ENCODE results near the gene PDLIM7.

PDLIM7 gene

GRCh38 chr5:177455661-177456590, 41.5 kb downstream of the PDLIM7 start:
- peak; percentile 98 to 99 for DNase-seq

GRCh38 chr5:177455036-177455660, 42.3 kb downstream of the PDLIM7 start:
- peak; percentile 91 to 95 for DNase-seq

- peak; percentile 97 for DNase-seq
Measured at GRCh38 chr5:177454397-177455035, 42.9 kb downstream of the PDLIM7 start.

GRCh38 chr5:177453852-177454396, 43.5 kb downstream of the PDLIM7 start:
- no peak for DNase-seq

- DNase-seq, result no peak
Measured at GRCh38 chr5:177452688-177453638, 44.4 kb downstream of the PDLIM7 start.

- DNase-seq, result no peak
Measured at GRCh38 chr5:177450667-177451424, 46.6 kb downstream of the PDLIM7 start.

- DNase-seq, result no peak
Measured at GRCh38 chr5:177449140-177450061, 48.0 kb downstream of the PDLIM7 start.

- DNase-seq, result no peak
Measured at GRCh38 chr5:177448244-177448950, 49.0 kb downstream of the PDLIM7 start.

GRCh38 chr5:177447611-177448243, 49.7 kb downstream of the PDLIM7 start:
- no peak for DNase-seq

GRCh38 chr5:177447066-177447610, 50.3 kb downstream of the PDLIM7 start:
- DNase-seq, result no peak

- no peak for DNase-seq
Measured at GRCh38 chr5:177446200-177447065, 51.0 kb downstream of the PDLIM7 start, which contains the start of gene PRR7. TSS of gene PRR7 (plus strand) at chr5:177446814. CDS start at chr5:177455068, 8,254 bp downstream.

GRCh38 chr5:177445917-177446199, 51.5 kb downstream of the PDLIM7 start:
- DNase-seq, result no peak

- DNase-seq, result no peak
Measured at GRCh38 chr5:177445052-177445916, 52.1 kb downstream of the PDLIM7 start.

- DNase-seq, result no peak
Measured at GRCh38 chr5:177444106-177445051, 53.0 kb downstream of the PDLIM7 start.

- no peak for DNase-seq
Measured at GRCh38 chr5:177443144-177443983, 54.0 kb downstream of the PDLIM7 start.

Data from stimulated activated CD4-positive, alpha-beta T cell treated with anti-CD3 and anti-CD28 coated beads, Interleukin-2, amount 100 ng/mL, for 48 hours (primary cell).